Stimulated activated CD8-positive, alpha-beta memory T cell treated with anti-CD3 and anti-CD28 coated beads, Interleukin-15, amount 100 ng/mL, for 24 hours (primary cell): ENCODE measurements around the gene DOHH.
"Not testable (repeated sequence)": the region's sequence is repeated elsewhere in the genome, so short reads cannot be mapped to it uniquely, and the experiment has no call there.

Source experiments
- DNase-seq: peaks from one replicate; pipeline ENCODE4 v3.0.0-alpha.2; 2020; ENCODE audit warnings: low read depth

The DOHH gene

GRCh38 chr19:3534375-3535234 is 34.1 kb upstream of the DOHH start:
- DNase-seq = no peak

- DNase-seq = no peak
Measured at GRCh38 chr19:3533563-3534216, 33.2 kb upstream of the DOHH start.

- no peak for DNase-seq
Measured at GRCh38 chr19:3533033-3533432, 32.6 kb upstream of the DOHH start.

GRCh38 chr19:3532154-3532786 is 31.8 kb upstream of the DOHH start:
- no peak for DNase-seq

- no peak for DNase-seq
Measured at GRCh38 chr19:3531716-3532115, 31.2 kb upstream of the DOHH start.

GRCh38 chr19:3530389-3530788 is 29.9 kb upstream of the DOHH start:
- DNase-seq = no peak

GRCh38 chr19:3529299-3529698 is 28.8 kb upstream of the DOHH start:
- not testable (repeated sequence) for DNase-seq

- no peak for DNase-seq
Measured at GRCh38 chr19:3528539-3529211, 28.2 kb upstream of the DOHH start.

GRCh38 chr19:3528080-3528479 is 27.6 kb upstream of the DOHH start:
- DNase-seq = no peak

- no peak for DNase-seq
Measured at GRCh38 chr19:3527238-3527910, 26.9 kb upstream of the DOHH start.

GRCh38 chr19:3526507-3527237 is 26.2 kb upstream of the DOHH start:
- DNase-seq = no peak

GRCh38 chr19:3524904-3525451 is 24.5 kb upstream of the DOHH start:
- no peak for DNase-seq

GRCh38 chr19:3524078-3524842 is 23.8 kb upstream of the DOHH start:
- DNase-seq = no peak

GRCh38 chr19:3523361-3524077 is 23.0 kb upstream of the DOHH start:
- DNase-seq = no peak

- no peak for DNase-seq
Measured at GRCh38 chr19:3522421-3523360, 22.2 kb upstream of the DOHH start.

GRCh38 chr19:3521104-3521445 is 20.6 kb upstream of the DOHH start:
- no peak for DNase-seq

- DNase-seq = no peak
Measured at GRCh38 chr19:3520166-3521103, 20.0 kb upstream of the DOHH start.
